SIG-M5 treated with dmso at 0.1 percent for 504 hours (cell line): ENCODE results near the gene EPHB2.
"Not testable (repeated sequence)": the region's sequence is repeated elsewhere in the genome, so short reads cannot be mapped to it uniquely, and the experiment has no call there.

Experiments used
- DNase-seq: peaks from one replicate; lab custom pipeline; 2025; ENCODE audit not compliant: unreplicated experiment; lab: John Stamatoyannopoulos, UW

Gene EPHB2

GRCh38 chr1:22710701-22711049, at the start of gene EPHB2:
Gene EPHB2, plus strand, starts transcription at chr1:22710839. Its CDS starts 144 bp downstream, at chr1:22710983.
- peak; percentile 11 for DNase-seq

DNA sequence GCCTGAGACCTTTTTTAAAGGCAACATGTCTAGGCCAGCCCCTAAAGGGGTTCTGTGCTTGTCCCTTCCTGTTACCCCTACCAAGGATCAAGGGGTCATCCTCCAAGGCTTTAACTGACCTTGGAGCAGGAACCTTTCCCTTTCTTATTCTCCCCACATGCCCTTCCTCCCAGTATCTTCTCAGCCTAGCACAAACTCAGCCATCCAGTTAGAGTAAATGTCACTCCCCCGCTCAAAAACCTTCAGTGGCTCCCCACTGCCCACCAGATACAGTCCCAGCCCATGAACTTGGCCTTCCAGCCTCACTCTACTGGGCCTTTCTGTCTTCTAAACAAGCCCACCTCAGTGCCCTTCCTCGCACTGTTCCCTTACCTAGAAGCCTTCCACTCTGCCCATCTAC, 48.8 kb upstream of the EPHB2 start:
- no peak for DNase-seq

- no peak for DNase-seq
Measured at GRCh38 chr1:22662318-22662717, 48.3 kb upstream of the EPHB2 start.

GRCh38 chr1:22662986-22663408, 47.6 kb upstream of the EPHB2 start:
- no peak for DNase-seq

- DNase-seq: no peak
Measured at GRCh38 chr1:22665752-22666151, 44.9 kb upstream of the EPHB2 start.

DNA sequence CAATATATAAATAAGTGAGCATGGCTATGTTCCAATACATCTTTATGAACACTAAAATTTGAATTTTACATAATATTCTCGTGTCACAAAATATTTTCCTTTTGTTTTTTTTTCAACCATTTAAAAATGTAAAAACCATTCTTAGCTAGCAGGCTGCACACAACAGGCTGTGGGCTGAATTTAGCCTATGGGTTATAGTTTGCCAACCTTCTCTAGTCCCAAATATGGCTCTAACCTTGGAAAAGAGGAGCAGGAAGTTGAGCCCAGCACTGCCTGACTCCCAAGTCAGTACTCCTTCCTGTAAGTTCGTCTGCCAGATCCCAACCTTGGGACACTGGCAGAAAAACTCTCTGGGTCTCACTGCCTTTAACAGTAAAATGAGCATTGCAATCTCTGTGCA, 44.2 kb upstream of the EPHB2 start:
- DNase-seq: no peak

DNA sequence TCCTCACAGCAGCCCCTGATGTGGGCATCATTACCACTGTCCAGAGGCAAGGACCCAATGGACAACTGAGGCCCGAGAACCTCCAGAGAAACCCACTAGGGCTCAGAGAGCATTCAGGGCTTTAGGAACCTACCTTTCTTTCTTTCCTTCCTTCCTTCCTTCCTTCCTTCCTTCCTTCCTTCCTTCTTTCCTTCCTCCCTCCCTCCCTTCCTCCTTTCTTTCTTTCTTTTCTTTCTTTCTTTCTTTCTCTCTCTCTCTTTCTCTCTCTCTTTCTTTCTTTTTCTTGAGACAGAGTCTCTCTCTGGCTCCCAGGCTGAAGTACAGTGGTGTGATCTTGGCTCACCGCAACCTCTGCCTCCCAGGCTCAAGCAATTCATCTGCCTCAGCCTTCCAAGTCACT, 41.8 kb upstream of the EPHB2 start:
- not testable (repeated sequence) for DNase-seq

GRCh38 chr1:22670352-22670975, 40.2 kb upstream of the EPHB2 start:
- no peak for DNase-seq

GRCh38 chr1:22671999-22672398, 38.6 kb upstream of the EPHB2 start:
- no peak for DNase-seq

DNA sequence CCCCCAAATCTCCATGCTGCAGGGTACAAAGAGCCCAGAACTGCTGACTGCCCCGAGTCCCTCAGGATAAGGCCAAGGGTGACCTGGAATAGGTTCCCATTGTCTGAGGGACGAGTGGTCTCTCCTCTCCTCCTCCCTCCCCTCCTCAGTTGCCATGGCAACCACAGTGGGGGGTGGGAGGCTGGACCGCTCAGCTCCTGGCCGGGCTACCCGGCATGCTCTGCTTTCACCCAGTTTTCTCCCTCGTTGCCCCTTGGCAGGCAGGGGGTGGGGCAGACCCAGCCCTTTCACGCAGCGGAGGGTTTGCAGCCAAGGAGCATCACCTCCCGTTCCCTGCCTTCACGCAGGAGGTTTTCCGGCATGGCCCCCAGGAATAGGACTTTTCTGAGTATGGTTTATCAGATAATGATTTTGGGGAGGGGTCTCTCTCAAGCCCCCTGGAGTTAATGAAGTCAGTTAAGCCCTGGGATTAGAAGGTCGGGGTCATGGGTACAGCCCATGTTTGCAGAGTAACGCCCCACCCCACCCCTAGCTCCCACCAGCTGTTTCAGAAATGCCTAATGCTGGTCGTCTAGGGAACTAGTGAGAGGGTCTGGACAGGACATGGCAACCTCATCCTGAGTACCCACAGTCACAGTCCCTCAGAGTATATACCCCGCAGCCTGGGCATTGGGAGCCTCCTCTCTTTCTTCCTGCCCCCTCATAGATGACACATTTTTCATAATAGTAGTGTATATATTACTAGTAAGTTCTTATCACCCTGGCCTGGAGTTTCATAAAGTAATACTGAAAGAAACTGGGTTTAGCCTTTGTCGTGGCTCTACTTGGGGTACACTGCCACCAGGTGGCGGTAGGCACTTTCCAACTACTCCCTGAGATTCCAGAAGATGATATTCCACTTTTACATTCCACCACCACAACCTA, 36.9 kb upstream of the EPHB2 start:
- peak; percentile 31 for DNase-seq

- no peak for DNase-seq
Measured at GRCh38 chr1:22674410-22674749, 36.3 kb upstream of the EPHB2 start.

DNA sequence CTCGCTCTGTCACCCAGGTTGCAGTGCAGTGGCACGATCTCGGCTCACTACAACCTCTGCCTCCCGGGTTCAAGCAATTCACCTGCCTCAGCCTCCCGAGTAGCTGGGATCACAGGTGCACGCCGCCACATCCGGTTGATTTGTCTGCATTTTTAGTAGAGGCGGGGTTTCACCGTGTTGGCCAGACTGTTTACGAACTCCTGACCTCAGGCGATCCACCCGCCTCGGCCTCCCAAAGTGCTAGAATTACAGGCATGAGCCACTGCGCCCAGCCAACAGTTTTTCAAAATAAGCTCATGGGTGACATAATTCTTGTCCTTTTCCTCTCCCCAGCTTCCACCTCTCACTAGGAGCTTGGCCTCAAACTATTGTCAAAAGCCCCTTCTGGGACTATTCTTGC, 34.5 kb upstream of the EPHB2 start:
- DNase-seq: not testable (repeated sequence)

- DNase-seq: no peak
Measured at GRCh38 chr1:22676916-22677583, 33.6 kb upstream of the EPHB2 start.

DNA sequence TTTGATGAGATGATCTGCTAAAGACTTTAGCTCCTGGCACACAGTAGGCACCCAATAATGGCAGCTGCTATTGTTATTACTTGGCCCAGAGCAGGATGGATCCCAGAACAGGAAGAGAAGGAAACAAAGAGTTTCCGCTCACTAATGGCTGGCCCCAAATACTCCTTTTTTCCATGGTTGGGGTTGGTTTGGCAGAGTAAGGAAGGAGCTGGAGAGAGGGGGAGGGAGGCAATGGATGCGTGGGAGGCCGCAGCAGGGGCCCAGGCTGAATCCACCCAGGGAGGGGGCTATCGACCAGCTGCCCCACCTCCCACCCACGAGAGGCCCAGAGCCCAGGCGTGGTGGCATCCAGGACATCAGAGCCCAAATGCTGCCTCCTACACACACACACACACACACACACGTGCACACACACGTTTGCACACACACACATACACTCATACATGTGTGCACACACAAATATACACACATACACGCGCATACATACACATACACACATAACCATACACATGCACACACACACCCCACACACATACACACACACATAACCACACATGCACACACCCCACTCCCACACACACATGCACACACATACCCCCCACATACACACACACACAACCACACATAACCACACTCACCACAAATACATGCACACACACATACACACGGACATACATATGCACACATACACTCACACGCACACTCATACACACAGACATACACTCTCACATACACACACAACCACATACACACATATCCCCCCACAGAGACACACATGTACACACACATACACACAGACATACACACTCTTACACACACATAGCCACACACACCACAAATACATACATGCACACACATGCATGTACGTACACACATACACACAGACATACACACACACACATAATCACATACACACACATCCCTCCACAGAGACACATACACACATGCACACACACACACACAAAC, 32.4 kb upstream of the EPHB2 start:
- no peak for DNase-seq

DNA sequence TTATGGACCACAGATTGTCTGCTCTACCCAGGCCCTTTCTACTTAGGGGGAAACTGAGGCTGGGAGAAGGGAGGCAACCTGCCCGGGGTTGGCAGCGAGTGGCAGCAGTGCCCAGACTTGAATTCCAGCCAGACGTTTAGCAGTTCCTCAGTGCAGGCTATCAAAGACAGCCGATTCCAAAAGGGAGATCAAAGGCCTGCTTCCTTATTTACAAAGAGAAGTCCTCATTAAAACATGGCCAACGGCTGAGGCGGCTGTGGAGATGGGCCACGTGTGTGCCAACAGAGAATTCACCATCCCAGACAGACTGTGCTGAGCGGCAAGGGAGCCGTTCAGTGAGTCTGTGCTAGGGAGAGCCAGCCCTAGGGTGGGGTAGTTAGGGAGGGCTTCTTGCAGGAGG, 29.9 kb upstream of the EPHB2 start:
- no peak for DNase-seq

- no peak for DNase-seq
Measured at GRCh38 chr1:22681556-22682276, 28.9 kb upstream of the EPHB2 start.

GRCh38 chr1:22683547-22683946, 27.1 kb upstream of the EPHB2 start:
- no peak for DNase-seq

GRCh38 chr1:22685591-22686059, 25.0 kb upstream of the EPHB2 start:
- no peak for DNase-seq

GRCh38 chr1:22687191-22687590, 23.4 kb upstream of the EPHB2 start:
- DNase-seq: no peak

DNA sequence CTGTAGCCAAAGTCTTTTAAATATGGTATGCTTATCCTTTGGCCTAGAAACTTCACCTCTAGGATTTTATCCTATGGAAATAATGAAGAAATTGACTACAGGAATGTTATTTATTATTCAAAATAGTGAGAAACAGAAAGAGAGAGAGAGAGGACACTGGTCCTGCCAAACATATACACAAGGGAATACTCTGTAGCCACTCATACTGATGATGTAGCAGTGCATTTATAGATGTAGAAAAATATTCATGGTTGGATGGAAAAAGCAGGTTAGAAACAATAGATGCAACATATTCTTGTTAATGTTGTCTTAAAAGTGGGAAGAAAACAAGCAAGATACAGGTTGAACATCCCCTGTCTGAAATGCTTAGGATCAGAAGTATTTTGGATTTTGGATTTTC, 22.2 kb upstream of the EPHB2 start:
- no peak for DNase-seq
